H9 (cell line): Measurements from ENCODE around the gene NUP107. TPM values are rescaled to one million over a fixed set of nuclear protein-coding genes. Genes with fewer than 3 reads are reported as not detected.

ENCODE experiments used
- DNase-seq: peaks from one replicate; pipeline ENCODE4 v3.0.0-alpha.2; 2017
- H2AFZ ChIP-seq: one replicate; pipeline ENCODE4 v1.6.1; 2013; ENCODE audit warnings: mild to moderate bottlenecking, low read length, control low read depth, moderate library complexity
- H2AK5ac ChIP-seq: 2 replicates; pipeline ENCODE4 v1.6.1; 2013; ENCODE audit warnings: low read length, control low read depth, mixed read lengths; ENCODE audit not compliant: insufficient read length
- H2BK120ac ChIP-seq: one replicate; pipeline ENCODE4 v1.6.1; 2013; ENCODE audit warnings: low read depth, mild to moderate bottlenecking, low read length, control low read depth, inconsistent platforms; ENCODE audit not compliant: poor library complexity, severe bottlenecking
- H2BK12ac ChIP-seq: 2 replicates; pipeline ENCODE4 v1.6.1; 2013; ENCODE audit warnings: low read length, control low read depth, mixed read lengths, low read depth; ENCODE audit not compliant: insufficient read length
- H2BK15ac ChIP-seq: 2 replicates; pipeline ENCODE4 v1.6.1; 2013; ENCODE audit warnings: low read depth, low read length, control low read depth
- H2BK20ac ChIP-seq: one replicate; pipeline ENCODE4 v1.6.1; 2013; ENCODE audit warnings: low read depth, mild to moderate bottlenecking, low read length, control low read depth, inconsistent platforms; ENCODE audit not compliant: poor library complexity, severe bottlenecking
- H2BK5ac ChIP-seq: 2 replicates; pipeline ENCODE4 v1.6.1; 2013; ENCODE audit warnings: low read length, control low read depth, mixed read lengths; ENCODE audit not compliant: insufficient read length
- H3K14ac ChIP-seq: 2 replicates; pipeline ENCODE4 v1.6.1; 2013; ENCODE audit warnings: low read length, control low read depth; ENCODE audit not compliant: insufficient read depth
- H3K18ac ChIP-seq: 2 replicates; pipeline ENCODE4 v1.6.1; 2013; ENCODE audit warnings: low read depth, mild to moderate bottlenecking, mixed read lengths, low read length, control low read depth; ENCODE audit not compliant: insufficient read length
- H3K23ac ChIP-seq: 2 replicates; pipeline ENCODE4 v1.6.1; 2013; ENCODE audit warnings: low read length, control low read depth, mixed read lengths, low read depth; ENCODE audit not compliant: insufficient read length
- H3K23me2 ChIP-seq: 2 replicates; pipeline ENCODE4 v1.6.1; 2013; ENCODE audit warnings: low read depth, mild to moderate bottlenecking, mixed read lengths, low read length, control low read depth; ENCODE audit not compliant: insufficient read length, poor library complexity, severe bottlenecking
- H3K27ac ChIP-seq: 2 replicates; pipeline ENCODE4 v1.5.1; 2013; ENCODE audit warnings: low read length, control low read depth, mixed read lengths, low read depth; ENCODE audit not compliant: insufficient read length
- H3K27me3 ChIP-seq: 2 replicates; pipeline ENCODE4 v1.6.1; 2013; ENCODE audit warnings: low read length, control low read depth, inconsistent platforms; ENCODE audit not compliant: insufficient read depth
- H3K4ac ChIP-seq: 2 replicates; pipeline ENCODE4 v1.6.1; 2013; ENCODE audit warnings: low read depth, mild to moderate bottlenecking, control low read depth, inconsistent platforms, low read length, moderate library complexity
- H3K4me1 ChIP-seq: 2 replicates; pipeline ENCODE4 v1.6.1; 2013; ENCODE audit warnings: low read length, control low read depth, inconsistent platforms; ENCODE audit not compliant: insufficient read depth
- H3K4me2 ChIP-seq: 2 replicates; pipeline ENCODE4 v1.6.1; 2013; ENCODE audit warnings: low read length, control low read depth, mixed read lengths; ENCODE audit not compliant: insufficient read length, insufficient read depth
- H3K56ac ChIP-seq: 2 replicates; pipeline ENCODE4 v1.6.1; 2013; ENCODE audit warnings: low read depth, mild to moderate bottlenecking, mixed read lengths, low read length, control low read depth; ENCODE audit not compliant: insufficient read length
- H3K79me1 ChIP-seq: 2 replicates; pipeline ENCODE4 v1.6.1; 2013; ENCODE audit warnings: low read depth, mild to moderate bottlenecking, moderate library complexity, low read length, control low read depth, inconsistent platforms; ENCODE audit not compliant: insufficient read depth, poor library complexity, severe bottlenecking
- H3K79me2 ChIP-seq: 2 replicates; pipeline ENCODE4 v1.6.1; 2013; ENCODE audit warnings: low read length, control low read depth, inconsistent platforms; ENCODE audit not compliant: insufficient read depth
- H3K9ac ChIP-seq: 2 replicates; pipeline ENCODE4 v1.6.1; 2013; ENCODE audit warnings: low read length, control low read depth, mixed read lengths; ENCODE audit not compliant: insufficient read length; ENCODE audit errors: extremely low read depth
- H3K9me3 ChIP-seq: one replicate; pipeline ENCODE4 v1.6.1; 2013; ENCODE audit warnings: low read depth, low read length, inconsistent platforms; ENCODE audit not compliant: control insufficient read depth
- H3T11ph ChIP-seq: one replicate; pipeline ENCODE4 v1.6.1; 2013; ENCODE audit warnings: mild to moderate bottlenecking, low read length, control low read depth, inconsistent platforms
- H4K20me1 ChIP-seq: one replicate; pipeline ENCODE4 v1.6.1; 2013; ENCODE audit not compliant: control insufficient read depth, insufficient read length, insufficient read depth
- H4K5ac ChIP-seq: 2 replicates; pipeline ENCODE4 v1.6.1; 2013; ENCODE audit warnings: low read depth, mild to moderate bottlenecking, mixed read lengths, low read length, control low read depth; ENCODE audit not compliant: insufficient read length
- H4K8ac ChIP-seq: replicated peaks from 2 replicates; pipeline ENCODE4 v1.6.1; 2013; ENCODE audit warnings: low read length, control low read depth, mixed read lengths, low read depth; ENCODE audit not compliant: insufficient read length
- H4K91ac ChIP-seq: 2 replicates; pipeline ENCODE4 v1.6.1; 2013; ENCODE audit warnings: low read depth, mild to moderate bottlenecking, moderate library complexity, mixed read lengths, low read length, control low read depth; ENCODE audit not compliant: insufficient read length
- H3K27ac Mint-ChIP-seq, 3 experiments: 2 replicates in 2 of 3; 3 replicates in 1 of 3; pipeline ENCODE4 v1.8.0; 2020 to 2021; ENCODE audit warnings: mixed read lengths in 3 of 3, mild to moderate bottlenecking in 1 of 3, moderate library complexity in 1 of 3
- H3K27me3 Mint-ChIP-seq: 2 replicates; pipeline ENCODE4 v1.8.0; 2021; ENCODE audit warnings: low read depth, mild to moderate bottlenecking, moderate library complexity, mixed read lengths
- H3K36me3 Mint-ChIP-seq, 3 experiments: 2 replicates in 2 of 3; 3 replicates in 1 of 3; pipeline ENCODE4 v1.8.0; 2020 to 2021; ENCODE audit warnings: low read depth in 3 of 3, mixed read lengths in 3 of 3; ENCODE audit not compliant: insufficient read depth in 1 of 3
- H3K4me1 Mint-ChIP-seq, 2 experiments: 2 replicates each; pipeline ENCODE4 v1.8.0; 2020; ENCODE audit warnings: mixed read lengths in 2 of 2
- H3K4me3 Mint-ChIP-seq, 2 experiments: 2 replicates in 1 of 2; 3 replicates in 1 of 2; pipeline ENCODE4 v1.8.0; 2020 to 2021; ENCODE audit warnings: mild to moderate bottlenecking in 2 of 2, mixed read lengths in 2 of 2, moderate library complexity in 1 of 2
- H3K9me3 Mint-ChIP-seq, 2 experiments: 2 replicates in 1 of 2; 3 replicates in 1 of 2; pipeline ENCODE4 v1.8.0; 2020; ENCODE audit warnings: mild to moderate bottlenecking in 2 of 2, mixed read lengths in 2 of 2, moderate library complexity in 1 of 2
- WGBS: extraction: QIAGEN DNeasy Blood & Tissue Kit; methylation state at CpG from one replicate; pipeline ENCODE4 v1.1.7; 2013; ENCODE audit warnings: missing lambda C conversion rate, low lambda C conversion rate, mixed read lengths; ENCODE audit not compliant: insufficient read length; ENCODE audit errors: extremely low coverage; 5-methylcytosine and 5-hydroxymethylcytosine counted together
- total RNA-seq: library from RNA; stranded (reverse); gene quantifications from 2 replicates; pipeline ENCODE4 v1.2.1, GENCODE V29; 2021
- TF ChIP-seq, protein P1 (sequence below): fragments of 200-600 bp; sonication (generic); conservative IDR thresholded peaks from 3 replicates; pipeline ENCODE4 v1.8.0; 2021; ENCODE audit warnings: antibody characterized with exemption, mild to moderate bottlenecking

Gene NUP107
- total RNA-seq, 1 experiment from 2014 or later: 147 TPM

DNA sequence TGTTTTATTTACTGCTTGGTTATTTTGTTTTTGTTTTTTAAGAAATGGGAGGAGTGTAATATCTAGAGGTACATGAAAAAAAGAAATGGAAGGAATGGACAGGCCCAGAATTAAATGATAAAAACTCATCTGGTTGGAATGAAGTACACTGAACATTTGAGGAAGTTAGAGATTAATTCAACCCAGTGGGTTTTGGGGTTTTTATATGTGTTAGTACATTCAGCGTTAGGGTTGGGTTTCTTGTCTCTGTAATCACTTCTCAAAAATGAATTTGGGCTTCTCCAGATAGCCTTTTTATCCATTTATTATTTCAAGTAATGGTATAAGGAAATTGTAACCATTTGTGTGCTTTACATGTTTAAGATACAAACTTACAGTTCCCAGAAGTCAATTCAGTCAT lies 19.5 kb upstream of the NUP107 start:
- H3K14ac ChIP-seq: no peak overlapping the region
- WGBS: no CpG with 5 or more reads among the region's 1 CpG
- TF ChIP-seq, protein P1, sequence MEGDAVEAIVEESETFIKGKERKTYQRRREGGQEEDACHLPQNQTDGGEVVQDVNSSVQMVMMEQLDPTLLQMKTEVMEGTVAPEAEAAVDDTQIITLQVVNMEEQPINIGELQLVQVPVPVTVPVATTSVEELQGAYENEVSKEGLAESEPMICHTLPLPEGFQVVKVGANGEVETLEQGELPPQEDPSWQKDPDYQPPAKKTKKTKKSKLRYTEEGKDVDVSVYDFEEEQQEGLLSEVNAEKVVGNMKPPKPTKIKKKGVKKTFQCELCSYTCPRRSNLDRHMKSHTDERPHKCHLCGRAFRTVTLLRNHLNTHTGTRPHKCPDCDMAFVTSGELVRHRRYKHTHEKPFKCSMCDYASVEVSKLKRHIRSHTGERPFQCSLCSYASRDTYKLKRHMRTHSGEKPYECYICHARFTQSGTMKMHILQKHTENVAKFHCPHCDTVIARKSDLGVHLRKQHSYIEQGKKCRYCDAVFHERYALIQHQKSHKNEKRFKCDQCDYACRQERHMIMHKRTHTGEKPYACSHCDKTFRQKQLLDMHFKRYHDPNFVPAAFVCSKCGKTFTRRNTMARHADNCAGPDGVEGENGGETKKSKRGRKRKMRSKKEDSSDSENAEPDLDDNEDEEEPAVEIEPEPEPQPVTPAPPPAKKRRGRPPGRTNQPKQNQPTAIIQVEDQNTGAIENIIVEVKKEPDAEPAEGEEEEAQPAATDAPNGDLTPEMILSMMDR: no peak
- no peaks in the 10 kb centered on the region; the same call in 1 of the 2 replicates for H3K4me1 ChIP-seq
- no peak overlapping the region for H2BK5ac ChIP-seq
- Mint-ChIP-seq H3K27me3 (no peaks in the 10 kb centered on the region), H3K36me3 (peaks cover 0 to 2% (median 0%) of the 10 kb centered on the region in 3 experiments; a peak in 1 of 7 replicates), H3K9me3 (no peaks in the 10 kb centered on the region), H3K27ac (no peak overlapping the region), H3K4me3 (no peak overlapping the region), H3K4me1 (peaks cover 6 to 13% of the 10 kb centered on the region in 2 experiments; a peak in 3 of 4 replicates)
- no peak overlapping the region for H2BK120ac ChIP-seq
- no peak overlapping the region for H3K27ac ChIP-seq
- no peaks in the 10 kb centered on the region for H3K79me1 ChIP-seq
- H3T11ph ChIP-seq: no peak overlapping the region
- no peaks in the 10 kb centered on the region for H3K23me2 ChIP-seq
- no peak overlapping the region for H3K4ac ChIP-seq
- H2AK5ac ChIP-seq: no peak overlapping the region
- no peak overlapping the region for H3K18ac ChIP-seq
- H4K5ac ChIP-seq: no peak overlapping the region
- H3K23ac ChIP-seq: no peak overlapping the region
- no peaks in the 10 kb centered on the region for H3K27me3 ChIP-seq
- H4K20me1 ChIP-seq: no peaks in the 10 kb centered on the region
- no peaks in the 10 kb centered on the region for H3K79me2 ChIP-seq
- H3K4me2 ChIP-seq: no peak overlapping the region
- no peaks in the 10 kb centered on the region for H3K9me3 ChIP-seq
- no peak overlapping the region for H3K56ac ChIP-seq
- H2AFZ ChIP-seq: no peak overlapping the region
- H4K91ac ChIP-seq: no peak overlapping the region
- no peak overlapping the region for H2BK15ac ChIP-seq
- DNase-seq: no peak
- no peak overlapping the region for H2BK12ac ChIP-seq
- H3K9ac ChIP-seq: no peak overlapping the region
- H4K8ac ChIP-seq: no peak overlapping the region
- no peak overlapping the region for H2BK20ac ChIP-seq
